ENCODE measurements around the gene GIPC1.

DNA sequence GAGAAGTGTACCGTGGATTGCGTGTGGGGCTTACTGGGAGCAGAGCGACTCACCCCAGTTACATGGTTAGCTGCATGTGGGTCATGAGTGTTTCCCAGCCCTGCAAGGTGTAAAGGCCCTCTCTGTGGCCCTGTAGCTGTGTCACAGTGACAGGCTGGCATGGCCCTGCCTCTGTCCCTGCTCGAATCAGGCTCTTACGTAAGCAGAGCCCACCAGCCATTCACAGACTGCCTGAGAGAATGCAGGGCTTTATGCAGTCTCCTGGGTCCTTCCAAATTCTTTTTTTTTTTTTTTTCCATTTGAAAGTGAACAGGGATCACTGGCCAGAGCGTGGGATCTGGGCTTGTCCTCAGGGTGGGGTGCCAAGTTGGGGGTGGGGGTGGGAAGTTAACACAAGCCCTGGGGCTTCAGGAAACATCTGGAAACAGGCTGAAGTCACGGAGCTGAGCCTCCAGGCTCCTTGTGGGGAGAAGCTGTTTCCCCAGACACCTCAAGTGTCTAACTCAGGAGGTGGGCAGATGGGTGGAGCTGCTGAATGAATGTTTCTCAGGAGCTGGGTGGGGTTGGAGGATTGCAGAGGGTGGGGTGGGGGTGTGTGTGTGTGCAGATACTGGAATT lies 46.9 kb upstream of the GIPC1 start:
- TF ChIP-seq, protein P1, sequence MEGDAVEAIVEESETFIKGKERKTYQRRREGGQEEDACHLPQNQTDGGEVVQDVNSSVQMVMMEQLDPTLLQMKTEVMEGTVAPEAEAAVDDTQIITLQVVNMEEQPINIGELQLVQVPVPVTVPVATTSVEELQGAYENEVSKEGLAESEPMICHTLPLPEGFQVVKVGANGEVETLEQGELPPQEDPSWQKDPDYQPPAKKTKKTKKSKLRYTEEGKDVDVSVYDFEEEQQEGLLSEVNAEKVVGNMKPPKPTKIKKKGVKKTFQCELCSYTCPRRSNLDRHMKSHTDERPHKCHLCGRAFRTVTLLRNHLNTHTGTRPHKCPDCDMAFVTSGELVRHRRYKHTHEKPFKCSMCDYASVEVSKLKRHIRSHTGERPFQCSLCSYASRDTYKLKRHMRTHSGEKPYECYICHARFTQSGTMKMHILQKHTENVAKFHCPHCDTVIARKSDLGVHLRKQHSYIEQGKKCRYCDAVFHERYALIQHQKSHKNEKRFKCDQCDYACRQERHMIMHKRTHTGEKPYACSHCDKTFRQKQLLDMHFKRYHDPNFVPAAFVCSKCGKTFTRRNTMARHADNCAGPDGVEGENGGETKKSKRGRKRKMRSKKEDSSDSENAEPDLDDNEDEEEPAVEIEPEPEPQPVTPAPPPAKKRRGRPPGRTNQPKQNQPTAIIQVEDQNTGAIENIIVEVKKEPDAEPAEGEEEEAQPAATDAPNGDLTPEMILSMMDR (IDR thresholded peaks at IDR 0.05 in 2 of 3, conservative IDR thresholded peaks at IDR 0.05 in 1 of 3; ENCODE audit: borderline replicate concordance in 1 of 3, insufficient read depth in 1 of 3, low read depth in 2 of 3, low read length in 2 of 3) = no peak
- TF ChIP-seq, protein P2, sequence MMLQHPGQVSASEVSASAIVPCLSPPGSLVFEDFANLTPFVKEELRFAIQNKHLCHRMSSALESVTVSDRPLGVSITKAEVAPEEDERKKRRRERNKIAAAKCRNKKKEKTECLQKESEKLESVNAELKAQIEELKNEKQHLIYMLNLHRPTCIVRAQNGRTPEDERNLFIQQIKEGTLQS (IDR thresholded peaks at IDR 0.05) = no peak
- no peak for TF ChIP-seq POLR2A (IDR thresholded peaks at IDR 0.05; ENCODE audit: borderline replicate concordance, extremely low read depth, insufficient read depth, insufficient read length)
- TF ChIP-seq, protein P3, sequence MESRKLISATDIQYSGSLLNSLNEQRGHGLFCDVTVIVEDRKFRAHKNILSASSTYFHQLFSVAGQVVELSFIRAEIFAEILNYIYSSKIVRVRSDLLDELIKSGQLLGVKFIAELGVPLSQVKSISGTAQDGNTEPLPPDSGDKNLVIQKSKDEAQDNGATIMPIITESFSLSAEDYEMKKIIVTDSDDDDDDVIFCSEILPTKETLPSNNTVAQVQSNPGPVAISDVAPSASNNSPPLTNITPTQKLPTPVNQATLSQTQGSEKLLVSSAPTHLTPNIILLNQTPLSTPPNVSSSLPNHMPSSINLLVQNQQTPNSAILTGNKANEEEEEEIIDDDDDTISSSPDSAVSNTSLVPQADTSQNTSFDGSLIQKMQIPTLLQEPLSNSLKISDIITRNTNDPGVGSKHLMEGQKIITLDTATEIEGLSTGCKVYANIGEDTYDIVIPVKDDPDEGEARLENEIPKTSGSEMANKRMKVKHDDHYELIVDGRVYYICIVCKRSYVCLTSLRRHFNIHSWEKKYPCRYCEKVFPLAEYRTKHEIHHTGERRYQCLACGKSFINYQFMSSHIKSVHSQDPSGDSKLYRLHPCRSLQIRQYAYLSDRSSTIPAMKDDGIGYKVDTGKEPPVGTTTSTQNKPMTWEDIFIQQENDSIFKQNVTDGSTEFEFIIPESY (IDR thresholded peaks at IDR 0.05; ENCODE audit: extremely low read depth, insufficient replicate concordance, low read length) = no peak
- no peak for TF ChIP-seq RAD21 (IDR thresholded peaks at IDR 0.05; ENCODE audit: low read depth)
- TF ChIP-seq CBX3 (IDR thresholded peaks at IDR 0.05; ENCODE audit: low read depth) = no peak
- TF ChIP-seq EZH2 (IDR thresholded peaks at IDR 0.05) = no peak
- TF ChIP-seq EZH2phosphoT487 (IDR thresholded peaks at IDR 0.05; ENCODE audit: borderline replicate concordance) = no peak
- TF ChIP-seq TCF7L2 (IDR thresholded peaks at IDR 0.05; ENCODE audit: borderline replicate concordance, extremely low read depth, insufficient read depth, insufficient read length) = no peak
- no peak for TF ChIP-seq POLR2AphosphoS5 (IDR thresholded peaks at IDR 0.05; ENCODE audit: low read depth, low read length)

All from HCT116 (cell line).